ENCODE measurements around the gene COBL.

The COBL gene

DNA sequence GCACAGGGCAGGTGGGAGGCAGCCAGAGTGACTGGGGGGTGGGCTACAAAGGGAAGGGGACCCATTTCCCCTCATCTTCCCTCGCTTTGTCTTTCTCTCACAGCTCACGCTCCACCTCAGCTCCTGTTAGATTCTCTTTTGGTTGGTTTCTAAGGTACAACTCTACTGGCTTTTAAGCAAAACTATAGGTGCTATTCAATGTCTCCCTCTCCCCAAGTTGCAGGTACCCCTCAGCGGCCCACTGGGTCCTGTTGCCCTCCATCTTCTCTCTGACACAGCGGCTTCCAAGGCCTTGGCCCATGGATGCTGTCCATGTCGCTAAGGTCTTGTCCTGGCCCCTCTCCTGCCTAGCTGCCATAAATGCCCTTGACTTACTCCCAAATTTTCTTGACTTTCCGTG is 168.4 kb downstream of the COBL start:
- no peak for TF ChIP-seq SIN3A (IDR thresholded peaks at IDR 0.05; ENCODE audit: borderline replicate concordance, insufficient read depth, low read length)
- TF ChIP-seq TAF1 (IDR thresholded peaks at IDR 0.05; ENCODE audit: borderline replicate concordance, insufficient read depth, low read length): no peak
- no peak for TF ChIP-seq FOXP2 (optimal IDR thresholded peaks at IDR 0.05; ENCODE audit: borderline replicate concordance, extremely low read depth, extremely low read length, insufficient read depth)
- no peak for TF ChIP-seq POLR2AphosphoS5 (IDR thresholded peaks at IDR 0.05; ENCODE audit: low read depth, low read length)
- TF ChIP-seq, protein P1, sequence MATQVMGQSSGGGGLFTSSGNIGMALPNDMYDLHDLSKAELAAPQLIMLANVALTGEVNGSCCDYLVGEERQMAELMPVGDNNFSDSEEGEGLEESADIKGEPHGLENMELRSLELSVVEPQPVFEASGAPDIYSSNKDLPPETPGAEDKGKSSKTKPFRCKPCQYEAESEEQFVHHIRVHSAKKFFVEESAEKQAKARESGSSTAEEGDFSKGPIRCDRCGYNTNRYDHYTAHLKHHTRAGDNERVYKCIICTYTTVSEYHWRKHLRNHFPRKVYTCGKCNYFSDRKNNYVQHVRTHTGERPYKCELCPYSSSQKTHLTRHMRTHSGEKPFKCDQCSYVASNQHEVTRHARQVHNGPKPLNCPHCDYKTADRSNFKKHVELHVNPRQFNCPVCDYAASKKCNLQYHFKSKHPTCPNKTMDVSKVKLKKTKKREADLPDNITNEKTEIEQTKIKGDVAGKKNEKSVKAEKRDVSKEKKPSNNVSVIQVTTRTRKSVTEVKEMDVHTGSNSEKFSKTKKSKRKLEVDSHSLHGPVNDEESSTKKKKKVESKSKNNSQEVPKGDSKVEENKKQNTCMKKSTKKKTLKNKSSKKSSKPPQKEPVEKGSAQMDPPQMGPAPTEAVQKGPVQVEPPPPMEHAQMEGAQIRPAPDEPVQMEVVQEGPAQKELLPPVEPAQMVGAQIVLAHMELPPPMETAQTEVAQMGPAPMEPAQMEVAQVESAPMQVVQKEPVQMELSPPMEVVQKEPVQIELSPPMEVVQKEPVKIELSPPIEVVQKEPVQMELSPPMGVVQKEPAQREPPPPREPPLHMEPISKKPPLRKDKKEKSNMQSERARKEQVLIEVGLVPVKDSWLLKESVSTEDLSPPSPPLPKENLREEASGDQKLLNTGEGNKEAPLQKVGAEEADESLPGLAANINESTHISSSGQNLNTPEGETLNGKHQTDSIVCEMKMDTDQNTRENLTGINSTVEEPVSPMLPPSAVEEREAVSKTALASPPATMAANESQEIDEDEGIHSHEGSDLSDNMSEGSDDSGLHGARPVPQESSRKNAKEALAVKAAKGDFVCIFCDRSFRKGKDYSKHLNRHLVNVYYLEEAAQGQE (IDR thresholded peaks at IDR 0.05; ENCODE audit: insufficient read depth in 1 of 2, low read depth in 2 of 2, low read length in 2 of 2): no peak

DNA sequence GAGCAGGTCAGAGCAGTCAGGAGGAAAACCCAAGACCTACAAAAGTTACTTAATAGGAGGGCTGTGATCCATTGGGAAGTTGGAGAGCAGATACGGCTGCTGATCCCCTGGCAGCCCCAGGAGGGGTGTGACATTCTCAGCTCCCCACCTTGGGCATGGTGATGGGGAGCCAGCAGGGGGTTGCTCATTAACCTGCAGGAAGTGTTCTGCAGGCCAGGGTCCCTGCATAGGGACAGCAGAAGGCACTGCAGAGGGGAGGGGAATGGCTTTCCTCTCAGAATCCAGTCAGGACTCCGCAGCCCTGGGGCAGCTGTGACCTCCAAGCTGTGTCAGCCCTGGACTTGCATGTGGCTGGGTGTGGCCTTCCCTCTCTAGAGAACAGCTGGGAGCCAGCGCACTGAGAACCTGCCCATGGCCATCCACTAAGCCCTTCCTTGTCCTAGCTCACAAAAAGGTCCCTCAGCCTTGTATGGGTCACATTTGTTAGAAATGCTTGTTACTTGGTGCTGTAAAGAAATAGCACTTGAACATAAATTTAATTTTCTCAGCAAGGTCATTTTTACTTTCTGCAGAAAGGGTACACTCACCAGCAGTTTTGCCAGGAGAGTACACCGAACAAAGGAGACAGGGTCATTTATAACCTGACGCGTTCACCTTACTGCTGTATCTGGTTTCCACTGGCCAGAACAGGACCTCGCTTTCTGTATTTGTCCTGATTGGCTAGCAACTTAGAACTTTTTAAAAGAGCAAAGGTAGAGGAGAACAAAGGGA is 169.6 kb downstream of the COBL start:
- TF ChIP-seq POLR2AphosphoS5 (IDR thresholded peaks at IDR 0.05; ENCODE audit: low read depth, low read length) (no peak), FOXP2 (optimal IDR thresholded peaks at IDR 0.05; ENCODE audit: borderline replicate concordance, extremely low read depth, extremely low read length, insufficient read depth) (no peak), TAF1 (IDR thresholded peaks at IDR 0.05; ENCODE audit: borderline replicate concordance, insufficient read depth, low read length) (no peak), SIN3A (IDR thresholded peaks at IDR 0.05; ENCODE audit: borderline replicate concordance, insufficient read depth, low read length) (no peak)
- TF ChIP-seq, protein P1 (IDR thresholded peaks at IDR 0.05; ENCODE audit: insufficient read depth in 1 of 2, low read depth in 2 of 2, low read length in 2 of 2): no peak

DNA sequence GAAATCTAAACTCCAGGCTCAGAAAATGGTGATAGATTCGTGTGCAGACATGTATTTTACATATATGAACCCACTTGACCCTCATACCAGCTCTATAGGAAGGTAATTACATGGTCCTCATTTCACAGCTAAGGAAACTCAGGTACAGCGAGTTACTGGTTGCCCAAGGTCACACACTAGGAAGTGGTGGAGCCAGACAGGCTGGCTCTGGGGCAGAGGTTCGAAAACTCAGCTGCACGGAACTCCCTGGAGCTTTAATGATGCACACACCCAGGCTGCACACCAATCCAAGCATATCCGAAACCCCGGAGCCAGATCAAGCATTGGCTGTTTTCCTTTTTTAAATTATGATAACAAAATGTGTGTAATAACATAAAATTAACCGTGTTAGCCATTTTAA is 172.4 kb downstream of the COBL start:
- no peak for TF ChIP-seq FOXP2 (optimal IDR thresholded peaks at IDR 0.05; ENCODE audit: borderline replicate concordance, extremely low read depth, extremely low read length, insufficient read depth)
- no peak for TF ChIP-seq SIN3A (IDR thresholded peaks at IDR 0.05; ENCODE audit: borderline replicate concordance, insufficient read depth, low read length)
- TF ChIP-seq POLR2AphosphoS5 (IDR thresholded peaks at IDR 0.05; ENCODE audit: low read depth, low read length): no peak
- TF ChIP-seq, protein P1 (IDR thresholded peaks at IDR 0.05; ENCODE audit: insufficient read depth in 1 of 2, low read depth in 2 of 2, low read length in 2 of 2): no peak
- TF ChIP-seq TAF1 (IDR thresholded peaks at IDR 0.05; ENCODE audit: borderline replicate concordance, insufficient read depth, low read length): no peak

- TF ChIP-seq TAF1 (IDR thresholded peaks at IDR 0.05; ENCODE audit: borderline replicate concordance, insufficient read depth, low read length) (no peak), POLR2AphosphoS5 (IDR thresholded peaks at IDR 0.05; ENCODE audit: low read depth, low read length) (no peak), FOXP2 (optimal IDR thresholded peaks at IDR 0.05; ENCODE audit: borderline replicate concordance, extremely low read depth, extremely low read length, insufficient read depth) (no peak), SIN3A (IDR thresholded peaks at IDR 0.05; ENCODE audit: borderline replicate concordance, insufficient read depth, low read length) (no peak)
- TF ChIP-seq, protein P1 (IDR thresholded peaks at IDR 0.05; ENCODE audit: insufficient read depth in 1 of 2, low read depth in 2 of 2, low read length in 2 of 2): no peak
These were observed 173.7 kb downstream of the COBL start for GRCh38 chr7:51142741-51143385.

Measured in PFSK-1 (cell line).